MCF 10A (cell line): ENCODE data around the gene OAT. TPM values are rescaled to one million over a fixed set of nuclear protein-coding genes. Genes with fewer than 3 reads are reported as not detected.
A peak's percentile ranks its signal among the peaks of the same experiment; 100 is the strongest.

Experiments
- BruUV-seq: library from RNA; stranded (reverse); fragments of 400-500 nt; replicated peaks from 2 replicates; lab custom pipeline; 2021; lab: Mats Ljungman, UMichigan
- CTCF ChIA-PET: fragments of 300-600 bp; sonication (Branson Sonifier 250); formaldehyde crosslinking; extraction: SDS; loops from one replicate; lab custom pipeline; 2021; ENCODE audit warnings: antibody characterized with exemption, inconsistent platforms; lab: Yijun Ruan, JAX
- POLR2A ChIA-PET: fragments of 300-600, 350-650 bp; sonication (Branson Sonifier 250); formaldehyde crosslinking; extraction: SDS; loops from one replicate; lab custom pipeline; 2020; ENCODE audit warnings: antibody characterized with exemption, inconsistent platforms; lab: Yijun Ruan, JAX
- DNase-seq: peaks from one replicate; pipeline ENCODE4 v3.0.0-alpha.2; 2018; ENCODE audit not compliant: unreplicated experiment
- H3K27ac Mint-ChIP-seq: one replicate; pipeline ENCODE4 v1.8.0; 2022; ENCODE audit warnings: mild to moderate bottlenecking, low read depth, mixed read lengths; ENCODE audit not compliant: unreplicated experiment
- H3K27me3 Mint-ChIP-seq: one replicate; pipeline ENCODE4 v1.8.0; 2022; ENCODE audit warnings: mixed read lengths; ENCODE audit not compliant: insufficient read depth, unreplicated experiment
- H3K36me3 Mint-ChIP-seq: one replicate; pipeline ENCODE4 v1.8.0; 2022; ENCODE audit warnings: mild to moderate bottlenecking, moderate library complexity, mixed read lengths; ENCODE audit not compliant: insufficient read depth, unreplicated experiment
- H3K4me1 Mint-ChIP-seq: one replicate; pipeline ENCODE4 v1.8.0; 2022; ENCODE audit warnings: mixed read lengths; ENCODE audit not compliant: insufficient read depth, unreplicated experiment
- H3K4me3 Mint-ChIP-seq: one replicate; pipeline ENCODE4 v1.8.0; 2022; ENCODE audit warnings: mild to moderate bottlenecking, moderate library complexity, mixed read lengths; ENCODE audit not compliant: unreplicated experiment
- H3K9me3 Mint-ChIP-seq: one replicate; pipeline ENCODE4 v1.8.0; 2022; ENCODE audit warnings: mixed read lengths; ENCODE audit not compliant: unreplicated experiment
- intact Hi-C: fragments of 100-400 bp; cut with micrococcal nuclease; formaldehyde crosslinking; loops from 2 replicates; pipeline ENCODE4 v1.14.1; 2022
- total RNA-seq: library from RNA; stranded (reverse); gene quantifications from 2 replicates; pipeline ENCODE4 v1.2.3, GENCODE V29; 2022
- TF ChIP-seq, protein P1 (sequence below): fragments of 200-600 bp; IDR thresholded peaks from one replicate; pipeline ENCODE4 v1.8.0; 2022; ENCODE audit warnings: antibody characterized with exemption, mild to moderate bottlenecking; ENCODE audit not compliant: unreplicated experiment

The OAT gene
- total RNA-seq, 1 experiment from 2014 or later = 68.1 TPM

DNA sequence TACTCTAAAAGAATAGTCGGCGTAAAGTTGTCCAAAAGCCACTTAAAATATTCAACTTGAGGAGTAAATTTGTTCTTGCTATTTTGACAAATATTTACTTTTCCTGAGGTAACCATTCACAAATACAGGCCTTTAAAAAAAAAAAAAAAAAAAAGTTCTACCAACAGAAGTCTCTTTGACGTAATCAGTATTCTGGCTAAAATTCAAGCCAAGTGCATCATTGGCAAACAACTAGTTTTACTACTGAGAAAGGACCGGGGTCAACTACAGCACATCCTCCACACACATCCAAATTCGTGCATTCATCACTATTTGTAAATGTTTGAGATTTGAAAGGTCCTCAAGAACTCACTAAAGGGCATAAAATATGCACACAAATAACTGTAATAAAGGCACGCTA lies 2.0 kb downstream of the OAT start:
- ChIA-PET CTCF (interaction anchor here (0.6 to 3.3 kb wide), 3 partner anchors 12 to 1099 kb away, joined by 3 to 22 read pairs (median 3); no protein-coding TSS in a partner anchor), POLR2A (interaction anchor here (0.7 to 5.3 kb wide), 15 partner anchors 8 to 1948 kb away, joined by 3 to 24 read pairs (median 5); partner anchors contain the start of genes CHST15 and LHPP)
- H3K9me3 Mint-ChIP-seq = no peaks in the 10 kb centered on the region
- no peaks in the 10 kb centered on the region for H3K27me3 Mint-ChIP-seq
- H3K27ac Mint-ChIP-seq = no peak overlapping the region
- H3K36me3 Mint-ChIP-seq = peaks cover 18% of the 10 kb centered on the region
- DNase-seq = peak; percentile 40
- peak overlapping the region; percentile 78 for H3K4me3 Mint-ChIP-seq
- peaks cover 39% of the 10 kb centered on the region for H3K4me1 Mint-ChIP-seq
- BruUV-seq = no TSS peak
- TF ChIP-seq, protein P1, sequence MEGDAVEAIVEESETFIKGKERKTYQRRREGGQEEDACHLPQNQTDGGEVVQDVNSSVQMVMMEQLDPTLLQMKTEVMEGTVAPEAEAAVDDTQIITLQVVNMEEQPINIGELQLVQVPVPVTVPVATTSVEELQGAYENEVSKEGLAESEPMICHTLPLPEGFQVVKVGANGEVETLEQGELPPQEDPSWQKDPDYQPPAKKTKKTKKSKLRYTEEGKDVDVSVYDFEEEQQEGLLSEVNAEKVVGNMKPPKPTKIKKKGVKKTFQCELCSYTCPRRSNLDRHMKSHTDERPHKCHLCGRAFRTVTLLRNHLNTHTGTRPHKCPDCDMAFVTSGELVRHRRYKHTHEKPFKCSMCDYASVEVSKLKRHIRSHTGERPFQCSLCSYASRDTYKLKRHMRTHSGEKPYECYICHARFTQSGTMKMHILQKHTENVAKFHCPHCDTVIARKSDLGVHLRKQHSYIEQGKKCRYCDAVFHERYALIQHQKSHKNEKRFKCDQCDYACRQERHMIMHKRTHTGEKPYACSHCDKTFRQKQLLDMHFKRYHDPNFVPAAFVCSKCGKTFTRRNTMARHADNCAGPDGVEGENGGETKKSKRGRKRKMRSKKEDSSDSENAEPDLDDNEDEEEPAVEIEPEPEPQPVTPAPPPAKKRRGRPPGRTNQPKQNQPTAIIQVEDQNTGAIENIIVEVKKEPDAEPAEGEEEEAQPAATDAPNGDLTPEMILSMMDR = no peak
- intact Hi-C loops = no loop called here

DNA sequence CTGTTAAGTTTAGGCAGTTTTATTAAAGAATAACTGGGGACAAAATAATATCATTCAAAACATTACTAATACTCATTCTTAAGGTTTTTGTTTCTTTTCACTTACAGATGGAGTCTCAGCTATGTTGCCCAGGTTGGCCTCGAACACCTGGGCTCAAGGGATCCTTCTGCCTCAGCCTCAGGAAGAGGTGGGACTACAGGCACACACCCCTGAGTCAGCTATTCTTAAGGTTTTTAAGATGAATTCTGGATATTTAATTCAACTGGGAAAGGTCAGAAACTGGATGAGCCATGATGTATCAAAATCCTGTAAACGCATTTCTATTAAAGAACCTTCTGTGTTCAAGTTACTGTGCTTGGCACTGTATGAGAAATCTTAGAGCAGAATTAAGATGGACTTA lies 3.5 kb downstream of the OAT start:
- BruUV-seq = no TSS peak
- H3K36me3 Mint-ChIP-seq = peaks cover 33% of the 10 kb centered on the region
- H3K9me3 Mint-ChIP-seq = no peaks in the 10 kb centered on the region
- no peak overlapping the region for H3K4me3 Mint-ChIP-seq
- CTCF ChIA-PET = interaction anchor here (0.5 to 3.3 kb wide), 3 partner anchors 11 to 419 kb away, joined by 3 to 22 read pairs (median 3); no protein-coding TSS in a partner anchor
- H3K27ac Mint-ChIP-seq = no peak overlapping the region
- DNase-seq = no peak
- no peaks in the 10 kb centered on the region for H3K27me3 Mint-ChIP-seq
- TF ChIP-seq, protein P1 = no peak
- intact Hi-C loops = no loop called here
- POLR2A ChIA-PET = interaction anchor here (0.6 to 5.3 kb wide), 6 partner anchors 11 to 876 kb away, joined by 3 to 24 read pairs (median 3); no protein-coding TSS in a partner anchor
- H3K4me1 Mint-ChIP-seq = peaks cover 39% of the 10 kb centered on the region

DNA sequence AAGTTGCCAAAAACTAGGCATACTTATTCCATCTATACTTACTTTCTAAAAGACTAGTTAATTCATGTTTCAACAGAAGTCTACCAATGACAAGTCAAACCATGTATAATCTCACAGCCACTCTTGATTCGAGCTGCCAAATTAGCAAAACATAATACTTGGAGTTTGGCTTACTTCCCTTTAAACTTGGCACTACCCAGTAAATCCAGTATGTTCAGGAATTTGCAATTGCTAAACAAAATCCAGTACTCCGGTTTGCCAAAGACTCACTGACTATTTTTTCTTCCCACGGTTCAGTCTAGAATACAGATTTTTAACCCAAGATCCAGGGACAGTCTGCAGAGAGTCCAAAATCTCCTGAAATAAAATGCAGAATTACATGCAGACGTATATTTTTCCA lies 4.6 kb downstream of the OAT start:
- Mint-ChIP-seq H3K36me3 (peaks cover 42% of the 10 kb centered on the region), H3K4me3 (peak overlapping the region; percentile 26), H3K27me3 (no peaks in the 10 kb centered on the region), H3K27ac (no peak overlapping the region), H3K9me3 (no peaks in the 10 kb centered on the region), H3K4me1 (peaks cover 35% of the 10 kb centered on the region)
- ChIA-PET CTCF (interaction anchor here (0.8 to 2.9 kb wide), 3 partner anchors 9 to 419 kb away, joined by 3 to 15 read pairs (median 8); no protein-coding TSS in a partner anchor), POLR2A (interaction anchor here (0.6 to 5.3 kb wide), 9 partner anchors 10 to 418 kb away, joined by 3 to 24 read pairs (median 3); partner anchors contain the start of gene CHST15)
- no TSS peak for BruUV-seq
- intact Hi-C loops = no loop called here
- TF ChIP-seq, protein P1 = no peak
- DNase-seq = peak; percentile 45

DNA sequence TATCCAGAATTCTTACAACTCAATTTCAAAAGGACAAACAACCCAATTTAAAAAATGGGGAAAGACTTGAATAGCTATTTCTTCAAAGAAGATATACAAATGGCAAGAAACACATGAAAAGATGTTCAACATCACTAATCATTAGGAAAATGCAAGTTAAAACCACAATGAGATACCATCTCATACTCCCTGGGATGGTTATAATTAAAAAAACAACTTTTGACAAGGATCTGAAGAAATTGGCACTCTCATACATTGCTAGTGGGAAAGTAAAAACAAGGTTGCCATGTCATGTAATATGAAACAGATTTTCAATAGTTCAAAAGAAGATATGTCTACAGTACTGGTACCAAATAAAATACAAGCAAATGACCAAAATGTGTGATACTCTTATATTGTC lies 9.0 kb downstream of the OAT start:
- no peak for DNase-seq
- H3K4me1 Mint-ChIP-seq = peaks cover 16% of the 10 kb centered on the region
- H3K36me3 Mint-ChIP-seq = peaks cover 75% of the 10 kb centered on the region
- H3K27me3 Mint-ChIP-seq = no peaks in the 10 kb centered on the region
- H3K27ac Mint-ChIP-seq = no peak overlapping the region
- no peaks in the 10 kb centered on the region for H3K9me3 Mint-ChIP-seq
- ChIA-PET POLR2A (no interaction called here), CTCF (interaction anchor here (0.9 to 1.6 kb wide), 3 partner anchors 9 to 415 kb away, joined by 3 to 5 read pairs (median 3); partner anchors contain the start of gene OAT)
- TF ChIP-seq, protein P1 = no peak
- no peak overlapping the region for H3K4me3 Mint-ChIP-seq
- intact Hi-C loops = no loop called here
- BruUV-seq = no TSS peak
